ENCODE data around the gene KREMEN1. TPM values are rescaled to one million over a fixed set of nuclear protein-coding genes. Genes with fewer than 3 reads are reported as not detected.

The KREMEN1 gene
- total and polyA plus RNA-seq, 9 of the 15 experiments (the other 6 are each of a cell fraction or from before 2014, with no cell fraction given) = 0.69 to 11.5 (median 4.3) TPM

DNA sequence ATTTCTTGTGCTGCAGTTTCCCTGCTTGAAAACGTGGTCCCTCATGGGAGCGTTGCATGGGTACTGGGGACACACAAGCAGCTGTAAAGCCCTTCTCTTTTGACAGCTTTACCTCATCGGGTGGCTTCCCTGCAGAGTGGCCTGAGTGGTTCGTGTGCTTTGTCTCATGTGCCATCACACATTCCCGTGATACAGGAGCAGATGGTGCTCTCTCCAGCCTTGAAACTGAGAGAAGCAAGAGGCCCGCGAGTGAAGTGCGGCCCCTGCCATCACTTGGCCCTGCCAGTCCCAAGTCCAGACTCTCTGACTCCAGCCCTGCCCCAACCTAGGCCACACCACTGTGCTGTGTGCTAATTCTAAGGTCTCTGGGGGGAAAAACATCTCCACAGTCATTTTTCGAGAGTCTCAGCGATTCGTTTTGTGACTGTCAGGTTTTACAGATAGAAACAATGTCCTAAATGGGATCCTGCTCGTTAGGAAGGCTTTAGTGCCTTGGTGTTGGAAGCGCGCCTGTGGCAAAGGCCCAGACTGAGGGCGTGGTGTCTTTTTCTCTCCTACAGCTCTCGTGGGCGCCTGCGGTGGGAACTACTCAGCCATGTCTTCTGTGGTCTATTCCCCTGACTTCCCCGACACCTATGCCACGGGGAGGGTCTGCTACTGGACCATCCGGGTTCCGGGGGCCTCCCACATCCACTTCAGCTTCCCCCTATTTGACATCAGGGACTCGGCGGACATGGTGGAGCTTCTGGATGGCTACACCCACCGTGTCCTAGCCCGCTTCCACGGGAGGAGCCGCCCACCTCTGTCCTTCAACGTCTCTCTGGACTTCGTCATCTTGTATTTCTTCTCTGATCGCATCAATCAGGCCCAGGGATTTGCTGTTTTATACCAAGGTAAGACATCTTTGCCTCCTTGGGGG lies 64.2 kb downstream of the KREMEN1 start (continued):
- TF ChIP-seq, protein P1, sequence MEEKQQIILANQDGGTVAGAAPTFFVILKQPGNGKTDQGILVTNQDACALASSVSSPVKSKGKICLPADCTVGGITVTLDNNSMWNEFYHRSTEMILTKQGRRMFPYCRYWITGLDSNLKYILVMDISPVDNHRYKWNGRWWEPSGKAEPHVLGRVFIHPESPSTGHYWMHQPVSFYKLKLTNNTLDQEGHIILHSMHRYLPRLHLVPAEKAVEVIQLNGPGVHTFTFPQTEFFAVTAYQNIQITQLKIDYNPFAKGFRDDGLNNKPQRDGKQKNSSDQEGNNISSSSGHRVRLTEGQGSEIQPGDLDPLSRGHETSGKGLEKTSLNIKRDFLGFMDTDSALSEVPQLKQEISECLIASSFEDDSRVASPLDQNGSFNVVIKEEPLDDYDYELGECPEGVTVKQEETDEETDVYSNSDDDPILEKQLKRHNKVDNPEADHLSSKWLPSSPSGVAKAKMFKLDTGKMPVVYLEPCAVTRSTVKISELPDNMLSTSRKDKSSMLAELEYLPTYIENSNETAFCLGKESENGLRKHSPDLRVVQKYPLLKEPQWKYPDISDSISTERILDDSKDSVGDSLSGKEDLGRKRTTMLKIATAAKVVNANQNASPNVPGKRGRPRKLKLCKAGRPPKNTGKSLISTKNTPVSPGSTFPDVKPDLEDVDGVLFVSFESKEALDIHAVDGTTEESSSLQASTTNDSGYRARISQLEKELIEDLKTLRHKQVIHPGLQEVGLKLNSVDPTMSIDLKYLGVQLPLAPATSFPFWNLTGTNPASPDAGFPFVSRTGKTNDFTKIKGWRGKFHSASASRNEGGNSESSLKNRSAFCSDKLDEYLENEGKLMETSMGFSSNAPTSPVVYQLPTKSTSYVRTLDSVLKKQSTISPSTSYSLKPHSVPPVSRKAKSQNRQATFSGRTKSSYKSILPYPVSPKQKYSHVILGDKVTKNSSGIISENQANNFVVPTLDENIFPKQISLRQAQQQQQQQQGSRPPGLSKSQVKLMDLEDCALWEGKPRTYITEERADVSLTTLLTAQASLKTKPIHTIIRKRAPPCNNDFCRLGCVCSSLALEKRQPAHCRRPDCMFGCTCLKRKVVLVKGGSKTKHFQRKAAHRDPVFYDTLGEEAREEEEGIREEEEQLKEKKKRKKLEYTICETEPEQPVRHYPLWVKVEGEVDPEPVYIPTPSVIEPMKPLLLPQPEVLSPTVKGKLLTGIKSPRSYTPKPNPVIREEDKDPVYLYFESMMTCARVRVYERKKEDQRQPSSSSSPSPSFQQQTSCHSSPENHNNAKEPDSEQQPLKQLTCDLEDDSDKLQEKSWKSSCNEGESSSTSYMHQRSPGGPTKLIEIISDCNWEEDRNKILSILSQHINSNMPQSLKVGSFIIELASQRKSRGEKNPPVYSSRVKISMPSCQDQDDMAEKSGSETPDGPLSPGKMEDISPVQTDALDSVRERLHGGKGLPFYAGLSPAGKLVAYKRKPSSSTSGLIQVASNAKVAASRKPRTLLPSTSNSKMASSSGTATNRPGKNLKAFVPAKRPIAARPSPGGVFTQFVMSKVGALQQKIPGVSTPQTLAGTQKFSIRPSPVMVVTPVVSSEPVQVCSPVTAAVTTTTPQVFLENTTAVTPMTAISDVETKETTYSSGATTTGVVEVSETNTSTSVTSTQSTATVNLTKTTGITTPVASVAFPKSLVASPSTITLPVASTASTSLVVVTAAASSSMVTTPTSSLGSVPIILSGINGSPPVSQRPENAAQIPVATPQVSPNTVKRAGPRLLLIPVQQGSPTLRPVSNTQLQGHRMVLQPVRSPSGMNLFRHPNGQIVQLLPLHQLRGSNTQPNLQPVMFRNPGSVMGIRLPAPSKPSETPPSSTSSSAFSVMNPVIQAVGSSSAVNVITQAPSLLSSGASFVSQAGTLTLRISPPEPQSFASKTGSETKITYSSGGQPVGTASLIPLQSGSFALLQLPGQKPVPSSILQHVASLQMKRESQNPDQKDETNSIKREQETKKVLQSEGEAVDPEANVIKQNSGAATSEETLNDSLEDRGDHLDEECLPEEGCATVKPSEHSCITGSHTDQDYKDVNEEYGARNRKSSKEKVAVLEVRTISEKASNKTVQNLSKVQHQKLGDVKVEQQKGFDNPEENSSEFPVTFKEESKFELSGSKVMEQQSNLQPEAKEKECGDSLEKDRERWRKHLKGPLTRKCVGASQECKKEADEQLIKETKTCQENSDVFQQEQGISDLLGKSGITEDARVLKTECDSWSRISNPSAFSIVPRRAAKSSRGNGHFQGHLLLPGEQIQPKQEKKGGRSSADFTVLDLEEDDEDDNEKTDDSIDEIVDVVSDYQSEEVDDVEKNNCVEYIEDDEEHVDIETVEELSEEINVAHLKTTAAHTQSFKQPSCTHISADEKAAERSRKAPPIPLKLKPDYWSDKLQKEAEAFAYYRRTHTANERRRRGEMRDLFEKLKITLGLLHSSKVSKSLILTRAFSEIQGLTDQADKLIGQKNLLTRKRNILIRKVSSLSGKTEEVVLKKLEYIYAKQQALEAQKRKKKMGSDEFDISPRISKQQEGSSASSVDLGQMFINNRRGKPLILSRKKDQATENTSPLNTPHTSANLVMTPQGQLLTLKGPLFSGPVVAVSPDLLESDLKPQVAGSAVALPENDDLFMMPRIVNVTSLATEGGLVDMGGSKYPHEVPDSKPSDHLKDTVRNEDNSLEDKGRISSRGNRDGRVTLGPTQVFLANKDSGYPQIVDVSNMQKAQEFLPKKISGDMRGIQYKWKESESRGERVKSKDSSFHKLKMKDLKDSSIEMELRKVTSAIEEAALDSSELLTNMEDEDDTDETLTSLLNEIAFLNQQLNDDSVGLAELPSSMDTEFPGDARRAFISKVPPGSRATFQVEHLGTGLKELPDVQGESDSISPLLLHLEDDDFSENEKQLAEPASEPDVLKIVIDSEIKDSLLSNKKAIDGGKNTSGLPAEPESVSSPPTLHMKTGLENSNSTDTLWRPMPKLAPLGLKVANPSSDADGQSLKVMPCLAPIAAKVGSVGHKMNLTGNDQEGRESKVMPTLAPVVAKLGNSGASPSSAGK (IDR thresholded peaks at IDR 0.05) = no peak
- no peak for TF ChIP-seq KLF10 (CRISPR knock-in tag; IDR thresholded peaks at IDR 0.05)
- TF ChIP-seq ETV5 (CRISPR knock-in tag; IDR thresholded peaks at IDR 0.05; ENCODE audit: low read depth) = no peak
- TF ChIP-seq AFF1 (IDR thresholded peaks at IDR 0.05; ENCODE audit: low read depth in 1 of 2, partially characterized antibody in 2 of 2) = no peak
- TF ChIP-seq THRAP3 (IDR thresholded peaks at IDR 0.05; ENCODE audit: borderline replicate concordance) = no peak
- TF ChIP-seq, protein P2, sequence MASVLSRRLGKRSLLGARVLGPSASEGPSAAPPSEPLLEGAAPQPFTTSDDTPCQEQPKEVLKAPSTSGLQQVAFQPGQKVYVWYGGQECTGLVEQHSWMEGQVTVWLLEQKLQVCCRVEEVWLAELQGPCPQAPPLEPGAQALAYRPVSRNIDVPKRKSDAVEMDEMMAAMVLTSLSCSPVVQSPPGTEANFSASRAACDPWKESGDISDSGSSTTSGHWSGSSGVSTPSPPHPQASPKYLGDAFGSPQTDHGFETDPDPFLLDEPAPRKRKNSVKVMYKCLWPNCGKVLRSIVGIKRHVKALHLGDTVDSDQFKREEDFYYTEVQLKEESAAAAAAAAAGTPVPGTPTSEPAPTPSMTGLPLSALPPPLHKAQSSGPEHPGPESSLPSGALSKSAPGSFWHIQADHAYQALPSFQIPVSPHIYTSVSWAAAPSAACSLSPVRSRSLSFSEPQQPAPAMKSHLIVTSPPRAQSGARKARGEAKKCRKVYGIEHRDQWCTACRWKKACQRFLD (CRISPR knock-in tag; IDR thresholded peaks at IDR 0.05) = no peak
- TF ChIP-seq MYC (IDR thresholded peaks at IDR 0.05; ENCODE audit: low read depth, low read length) = no peak
- TF ChIP-seq MYC (CRISPR knock-in tag; IDR thresholded peaks at IDR 0.05; ENCODE audit: borderline replicate concordance, low read depth) = no peak
- no peak for TF ChIP-seq SNIP1 (IDR thresholded peaks at IDR 0.05; ENCODE audit: low read depth)
